Inferior parietal cortex (tissue), 1 donor: Measurements from ENCODE around the gene TARBP2.
A peak's percentile ranks its signal among the peaks of the same experiment; 100 is the strongest.

Source experiments
- DNase-seq: peaks from one replicate; pipeline ENCODE4 v3.0.0-alpha.2; 2016; ENCODE audit errors: extremely low spot score

TARBP2 gene

GRCh38 chr12:53495903-53496751 lies 5.0 kb upstream of the TARBP2 start:
- DNase-seq = no peak

DNA sequence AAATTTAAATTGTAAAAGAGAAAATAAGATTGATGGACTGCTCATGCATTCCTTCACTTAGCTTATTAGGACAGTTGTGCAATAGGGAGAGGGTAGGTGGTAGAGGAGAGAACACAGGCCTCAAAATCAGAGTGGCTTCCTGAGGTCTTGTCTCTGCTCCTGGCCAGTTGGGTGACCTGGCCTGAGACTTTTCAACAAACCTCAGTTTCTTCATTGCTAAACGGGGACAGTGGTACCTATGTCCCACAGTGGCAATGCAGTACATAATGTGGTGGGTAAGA lies 4.4 kb upstream of the TARBP2 start:
- no peak for DNase-seq

- DNase-seq = no peak
Measured at GRCh38 chr12:53497461-53497860, 3.6 kb upstream of the TARBP2 start.

DNA sequence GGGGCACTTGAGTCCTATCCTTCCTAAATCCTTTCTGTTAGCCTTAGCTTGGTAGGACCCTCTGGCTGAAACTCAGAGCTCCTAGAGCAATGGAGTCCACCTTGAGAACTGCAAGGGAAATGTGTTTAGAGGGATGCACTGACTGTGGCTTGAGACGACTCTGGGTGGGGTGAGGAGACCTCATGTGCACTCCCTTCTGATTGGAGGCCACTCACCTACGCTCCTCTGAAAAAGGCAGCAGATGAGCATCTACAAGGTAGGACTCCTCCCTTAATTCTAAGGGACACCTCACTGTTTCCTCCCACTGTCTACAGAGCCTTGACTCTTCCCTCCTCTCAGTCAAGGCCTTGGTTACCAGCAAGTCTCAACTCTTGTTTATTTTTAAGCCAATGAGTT lies 2.9 kb upstream of the TARBP2 start:
- DNase-seq = no peak

GRCh38 chr12:53499266-53500141 lies 1.6 kb upstream of the TARBP2 start, which contains the start of gene MAP3K12:
Gene MAP3K12, minus strand, starts transcription at chr12:53499458. Its CDS starts 12,067 bp downstream, at chr12:53487391.
- DNase-seq = peak; percentile 55

DNA sequence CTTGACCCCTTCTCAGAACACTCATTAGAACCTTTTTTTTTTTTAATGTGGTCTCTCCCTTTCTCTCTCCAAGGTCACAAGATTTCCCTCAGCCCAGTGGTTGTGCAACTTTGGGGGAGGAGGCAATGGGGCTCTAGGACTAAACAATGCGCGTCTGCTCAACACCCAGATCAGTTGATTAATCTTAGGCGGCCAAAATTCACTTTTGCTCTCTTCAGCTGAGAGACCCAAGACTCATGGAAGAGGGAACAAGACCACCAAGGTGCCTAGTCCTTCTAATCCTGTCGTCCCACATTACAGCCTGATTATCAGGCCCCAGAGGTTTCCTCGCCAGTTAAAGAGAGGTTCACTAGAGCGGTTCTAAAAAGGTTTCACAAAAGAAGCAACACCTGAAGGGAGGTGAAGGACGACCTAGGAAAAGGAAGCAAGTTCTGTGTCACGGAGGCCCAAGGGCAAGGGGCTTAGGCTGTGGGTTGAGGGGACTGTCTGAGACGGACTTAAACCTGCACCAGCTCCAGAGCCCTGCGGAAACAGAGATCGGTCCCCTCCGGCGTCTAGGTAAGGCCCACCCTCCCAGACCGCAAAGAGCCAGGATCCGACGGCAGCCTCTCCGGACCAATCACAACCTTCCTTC lies 824 bp upstream of the TARBP2 start:
- no peak for DNase-seq

DNA sequence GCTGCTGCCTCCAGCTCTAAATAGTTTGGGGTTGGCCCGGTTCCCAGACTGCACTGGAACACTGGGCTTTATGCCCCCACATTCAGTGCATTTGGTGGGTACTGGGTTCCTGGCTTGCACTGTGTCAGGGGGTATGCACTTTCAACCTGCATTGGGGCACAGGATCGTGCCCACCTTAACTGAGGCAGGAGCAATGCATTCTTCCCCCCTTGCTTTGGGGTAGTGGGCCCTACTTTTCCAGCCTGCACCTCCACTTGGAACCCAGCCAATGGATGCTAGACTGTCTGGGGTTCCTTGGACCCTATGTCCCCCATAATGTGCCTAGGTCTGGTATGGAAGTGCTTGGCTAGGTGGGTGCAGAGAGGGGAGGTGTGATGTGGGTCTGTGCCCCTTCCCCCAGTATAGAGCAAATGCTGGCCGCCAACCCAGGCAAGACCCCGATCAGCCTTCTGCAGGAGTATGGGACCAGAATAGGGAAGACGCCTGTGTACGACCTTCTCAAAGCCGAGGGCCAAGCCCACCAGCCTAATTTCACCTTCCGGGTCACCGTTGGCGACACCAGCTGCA lies 615 bp downstream of the TARBP2 start:
- DNase-seq = no peak

GRCh38 chr12:53502331-53502730 lies 1.2 kb downstream of the TARBP2 start:
- DNase-seq = no peak

GRCh38 chr12:53502983-53503728 lies 2.1 kb downstream of the TARBP2 start:
- DNase-seq = no peak

DNA sequence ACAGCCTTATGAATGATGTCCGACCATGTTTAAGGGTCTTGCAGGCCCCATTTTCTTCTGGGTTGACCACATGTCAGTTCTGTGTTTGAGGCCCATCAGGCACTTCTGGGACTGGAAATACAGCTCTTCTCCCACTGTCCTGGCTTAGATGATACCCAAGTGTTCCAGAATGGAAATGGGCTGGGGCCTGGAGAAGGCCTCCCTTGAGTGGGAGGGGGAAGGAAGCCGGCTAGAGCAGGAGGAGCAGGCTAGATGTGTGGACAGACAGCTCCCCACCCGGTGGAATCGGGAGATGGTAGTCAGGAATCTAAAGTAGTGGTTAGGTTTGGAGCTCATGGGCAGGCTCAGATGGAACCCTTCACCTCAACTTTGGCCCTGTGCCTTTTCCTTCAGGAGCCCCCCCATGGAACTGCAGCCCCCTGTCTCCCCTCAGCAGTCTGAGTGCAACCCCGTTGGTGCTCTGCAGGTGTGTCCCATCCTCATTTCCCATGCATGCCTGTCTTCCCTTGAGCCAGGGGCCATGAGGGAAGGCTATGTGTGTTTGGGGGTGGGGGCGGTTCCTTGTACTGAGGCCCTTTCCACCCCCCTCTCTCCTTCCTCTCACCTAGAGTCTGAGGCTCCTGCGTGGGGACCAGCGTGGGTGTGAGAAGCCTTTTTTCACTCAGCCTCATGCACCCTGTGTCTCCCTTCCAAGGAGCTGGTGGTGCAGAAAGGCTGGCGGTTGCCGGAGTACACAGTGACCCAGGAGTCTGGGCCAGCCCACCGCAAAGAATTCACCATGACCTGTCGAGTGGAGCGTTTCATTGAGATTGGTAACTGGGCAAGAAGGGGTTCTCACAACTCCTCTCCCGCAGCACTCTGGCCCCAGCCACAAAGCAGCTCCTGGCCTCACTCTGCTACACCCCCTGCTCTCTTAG lies 3.2 kb downstream of the TARBP2 start:
- no peak for DNase-seq

DNA sequence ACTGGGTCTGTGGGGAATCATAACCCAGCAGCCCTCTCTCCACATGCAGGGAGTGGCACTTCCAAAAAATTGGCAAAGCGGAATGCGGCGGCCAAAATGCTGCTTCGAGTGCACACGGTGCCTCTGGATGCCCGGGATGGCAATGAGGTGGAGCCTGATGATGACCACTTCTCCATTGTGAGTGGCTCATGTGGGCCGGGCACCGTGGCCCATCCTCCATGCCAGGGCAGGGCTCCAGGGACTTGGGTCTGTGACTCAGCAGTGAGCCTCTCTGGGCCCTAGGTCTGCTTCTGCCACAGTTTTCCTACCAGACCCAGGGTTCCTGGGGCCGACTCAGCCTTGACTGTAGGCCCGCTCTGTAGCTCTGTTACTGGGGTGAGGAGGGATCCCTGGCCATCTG lies 4.0 kb downstream of the TARBP2 start:
- DNase-seq = no peak

GRCh38 chr12:53505555-53506449 lies 4.7 kb downstream of the TARBP2 start:
- DNase-seq = no peak

- no peak for DNase-seq
Measured at GRCh38 chr12:53506450-53506785, 5.3 kb downstream of the TARBP2 start.

GRCh38 chr12:53506881-53507602 lies 6.0 kb downstream of the TARBP2 start, which contains the start of gene NPFF:
Gene NPFF, minus strand, starts transcription at chr12:53507484. Its CDS starts 10 bp downstream, at chr12:53507474.
- no peak for DNase-seq

DNA sequence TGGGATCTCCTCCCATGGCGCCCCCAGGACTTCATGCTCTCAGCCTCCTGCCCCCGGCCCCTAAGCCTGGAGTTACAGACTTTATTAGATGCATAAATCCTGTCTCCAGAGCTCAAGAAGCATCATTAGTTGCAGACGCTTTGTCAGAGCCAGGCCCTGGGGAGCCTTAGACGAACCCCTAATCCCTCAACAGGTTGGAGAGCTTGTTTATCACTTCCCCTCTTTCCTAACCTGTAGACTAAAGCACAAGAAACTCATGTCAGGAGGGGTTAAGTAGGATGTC lies 6.5 kb downstream of the TARBP2 start:
- DNase-seq = no peak

DNA sequence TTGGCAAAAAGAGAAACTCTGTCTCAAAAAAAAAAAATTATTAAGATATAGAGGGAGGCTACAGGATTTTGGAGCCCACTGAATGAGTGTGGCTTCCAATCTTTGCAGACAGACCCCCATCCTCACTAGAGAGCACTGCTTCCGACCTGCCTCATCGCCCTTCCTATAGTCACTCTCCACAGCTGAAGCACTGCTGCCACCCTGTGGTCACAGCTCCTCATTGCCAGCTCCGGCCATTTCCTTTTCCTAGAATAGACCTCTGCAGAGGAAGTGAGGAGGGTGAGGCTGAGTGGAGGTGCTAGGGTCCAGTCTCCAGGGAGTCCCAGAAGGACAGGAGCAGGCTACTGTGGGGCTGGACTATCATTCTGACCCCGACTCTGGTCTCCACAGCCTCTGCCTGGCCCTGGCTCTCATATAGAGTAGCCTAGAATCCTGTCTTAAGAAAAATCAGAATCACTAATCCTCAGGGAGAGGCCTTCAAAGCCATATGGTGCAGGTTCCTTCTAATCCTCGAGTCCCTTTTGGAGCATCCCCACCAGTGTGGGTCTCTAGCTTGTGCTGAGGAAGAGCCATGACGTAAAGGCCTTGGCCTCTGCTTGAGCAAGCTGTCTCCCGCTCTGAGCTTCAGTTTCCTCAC lies 7.6 kb downstream of the TARBP2 start:
- DNase-seq = peak; percentile 94

DNA sequence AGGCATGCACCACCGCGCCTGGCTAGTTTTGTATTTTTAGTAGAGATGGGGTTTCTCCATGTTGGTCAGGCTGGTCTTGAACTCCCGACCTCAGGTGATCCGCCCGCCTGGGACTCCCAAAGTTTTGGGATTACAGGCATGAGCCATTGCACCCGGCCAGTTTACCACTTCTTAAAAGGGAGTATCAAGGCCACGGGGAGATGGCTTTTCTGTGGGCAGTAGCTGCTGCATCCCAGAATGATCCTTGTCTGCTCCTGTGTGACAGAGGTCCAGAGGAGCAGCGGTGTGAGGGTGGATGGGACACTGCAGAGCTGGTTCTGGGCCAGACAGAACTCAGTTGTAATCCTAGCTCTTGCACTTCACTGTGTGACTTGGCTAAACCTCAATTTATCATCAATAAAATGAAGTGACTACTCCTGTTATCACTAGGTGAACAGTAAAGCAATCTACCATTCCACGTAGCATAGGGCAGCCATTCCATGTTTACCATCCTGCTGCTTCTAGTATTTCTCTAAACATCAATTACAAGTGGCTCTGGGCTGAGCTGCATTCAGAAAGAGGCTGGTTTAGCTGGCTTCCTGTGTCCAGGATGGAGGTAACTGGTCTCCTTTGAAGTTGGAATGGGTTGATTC lies 9.2 kb downstream of the TARBP2 start:
- no peak for DNase-seq
